ENCODE data around the gene MYB. TPM values are rescaled to one million over a fixed set of nuclear protein-coding genes. Genes with fewer than 3 reads are reported as not detected.
"Not testable (repeated sequence)": the region's sequence is repeated elsewhere in the genome, so short reads cannot be mapped to it uniquely, and the experiment has no call there.

The MYB gene
- total RNA-seq, 2 donors from 2014 or later: not detected

GRCh38 chr6:135147637-135148592, 33.2 kb upstream of the MYB start:
- ATAC-seq (ENCODE audit: insufficient number of reproducible peaks, low FRiP score, low read depth) (no peak), DNase-seq (ENCODE audit: low spot score) (no peak)
- H3K9me3 ChIP-seq: no peaks in the 10 kb centered on the region
- no peak overlapping the region for H3K4me3 ChIP-seq
- peaks cover 0 to 2% of the 10 kb centered on the region in 2 donors for H3K4me1 ChIP-seq (ENCODE audit: control insufficient read depth in 1 of 2, low read depth in 2 of 2)
- H3K27me3 ChIP-seq (replicated peaks; ENCODE audit: insufficient read depth): no peaks in the 10 kb centered on the region
- no peak overlapping the region for H3K27ac ChIP-seq
- no peak for TF ChIP-seq CTCF (IDR thresholded peaks at IDR 0.05)
- no peaks in the 10 kb centered on the region for H3K36me3 ChIP-seq

- peaks cover 0 to 2% of the 10 kb centered on the region in 2 donors for H3K4me1 ChIP-seq (ENCODE audit: control insufficient read depth in 1 of 2, low read depth in 2 of 2)
- no peak overlapping the region for H3K4me3 ChIP-seq
- no peaks in the 10 kb centered on the region for H3K9me3 ChIP-seq
- DNase-seq (ENCODE audit: low spot score): no peak
- H3K27me3 ChIP-seq (replicated peaks; ENCODE audit: insufficient read depth): no peaks in the 10 kb centered on the region
- no peak overlapping the region for H3K27ac ChIP-seq
- ATAC-seq (ENCODE audit: insufficient number of reproducible peaks, low FRiP score, low read depth): no peak
- no peaks in the 10 kb centered on the region for H3K36me3 ChIP-seq
- no peak for TF ChIP-seq CTCF (IDR thresholded peaks at IDR 0.05)
Measured at GRCh38 chr6:135148889-135149288, 32.2 kb upstream of the MYB start.

GRCh38 chr6:135149376-135149775, 31.7 kb upstream of the MYB start:
- Histone ChIP-seq H3K4me1 (ENCODE audit: control insufficient read depth in 1 of 2, low read depth in 2 of 2) (peaks cover 0 to 2% of the 10 kb centered on the region in 2 donors), H3K9me3 (no peaks in the 10 kb centered on the region), H3K4me3 (no peak overlapping the region), H3K27me3 (replicated peaks; ENCODE audit: insufficient read depth) (no peaks in the 10 kb centered on the region), H3K36me3 (no peaks in the 10 kb centered on the region), H3K27ac (no peak overlapping the region)
- ATAC-seq (ENCODE audit: insufficient number of reproducible peaks, low FRiP score, low read depth) (no peak), DNase-seq (ENCODE audit: low spot score) (no peak)
- TF ChIP-seq CTCF (IDR thresholded peaks at IDR 0.05): no peak

GRCh38 chr6:135150481-135150880, 30.6 kb upstream of the MYB start:
- DNase-seq (ENCODE audit: low spot score); H3K27me3 ChIP-seq (replicated peaks; ENCODE audit: insufficient read depth); H3K4me1 ChIP-seq (ENCODE audit: control insufficient read depth in 1 of 2, low read depth in 2 of 2); ATAC-seq (ENCODE audit: insufficient number of reproducible peaks, low FRiP score, low read depth); H3K27ac ChIP-seq; H3K4me3 ChIP-seq; H3K36me3 ChIP-seq; H3K9me3 ChIP-seq: not testable (repeated sequence)

GRCh38 chr6:135154125-135154524, 27.0 kb upstream of the MYB start:
- H3K4me1 ChIP-seq (ENCODE audit: control insufficient read depth in 1 of 2, low read depth in 2 of 2); H3K27ac ChIP-seq; H3K27me3 ChIP-seq (replicated peaks; ENCODE audit: insufficient read depth); DNase-seq (ENCODE audit: low spot score); ATAC-seq (ENCODE audit: insufficient number of reproducible peaks, low FRiP score, low read depth); H3K4me3 ChIP-seq; H3K9me3 ChIP-seq; H3K36me3 ChIP-seq: not testable (repeated sequence)

GRCh38 chr6:135158397-135158796, 22.7 kb upstream of the MYB start:
- no peak for ATAC-seq (ENCODE audit: insufficient number of reproducible peaks, low FRiP score, low read depth)
- no peak for TF ChIP-seq CTCF (IDR thresholded peaks at IDR 0.05)

More at GRCh38 chr6:135158397-135158796, 22.7 kb upstream of the MYB start:
- Histone ChIP-seq H3K36me3 (no peaks in the 10 kb centered on the region), H3K9me3 (no peaks in the 10 kb centered on the region), H3K4me3 (no peak overlapping the region), H3K27me3 (replicated peaks; ENCODE audit: insufficient read depth) (no peaks in the 10 kb centered on the region), H3K4me1 (ENCODE audit: control insufficient read depth in 1 of 2, low read depth in 2 of 2) (no peaks in the 10 kb centered on the region), H3K27ac (no peak overlapping the region)
- no peak for DNase-seq (ENCODE audit: low spot score)
